ENCODE data around the gene PSMD3. TPM values are rescaled to one million over a fixed set of nuclear protein-coding genes. Genes with fewer than 3 reads are reported as not detected.

The PSMD3 gene
- total and polyA plus RNA-seq, 4 donors: 56.2 to 105 (median 84.8) TPM

DNA sequence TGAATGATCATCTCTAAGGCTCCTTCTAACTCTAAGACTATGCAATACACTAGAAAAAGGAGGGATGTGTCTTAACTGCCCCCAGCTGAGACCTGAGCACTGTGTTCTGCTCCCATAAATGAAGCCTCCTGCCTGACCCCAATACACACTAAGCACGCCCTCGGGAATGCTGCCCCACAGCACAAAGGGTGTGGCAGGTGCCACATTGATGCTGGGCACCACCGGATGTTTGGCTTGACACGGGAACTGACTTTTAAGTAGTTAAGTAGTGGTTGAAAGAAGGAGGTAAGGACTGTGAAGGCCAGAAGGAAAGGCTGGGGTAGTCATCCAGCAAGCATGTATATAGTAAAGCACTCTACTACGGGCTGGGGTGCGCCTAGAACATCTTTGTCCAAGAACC, 13.8 kb upstream of the PSMD3 start:
- H3K4me3 ChIP-seq: no peak overlapping the region

GRCh38 chr17:39968761-39969160, 11.8 kb upstream of the PSMD3 start:
- H3K9ac ChIP-seq (ENCODE audit: insufficient read depth in 1 of 2, low read length in 2 of 2): no peak overlapping the region
- WGBS, 2 donors: 81 to 88% methylated on average over 2 of the region's 2 CpGs
- H3K27me3 ChIP-seq (ENCODE audit: control insufficient read depth in 3 of 3, insufficient read depth in 3 of 3, low read length in 2 of 3): peaks cover 0 to 5% (median 2%) of the 10 kb centered on the region in 3 donors
- no peak for DNase-seq
- no peaks in the 10 kb centered on the region for H3K36me3 ChIP-seq (ENCODE audit: control insufficient read depth in 4 of 4, insufficient read depth in 4 of 4, low read length in 4 of 4)
- H3K9me3 ChIP-seq (ENCODE audit: control insufficient read depth in 4 of 4, insufficient read depth in 3 of 4, low read length in 3 of 4): no peaks in the 10 kb centered on the region
- H3K27ac ChIP-seq (ENCODE audit: low read depth in 1 of 2, low read length in 1 of 2): no peak overlapping the region
- H3K4me3 ChIP-seq: no peak overlapping the region
- ATAC-seq (ENCODE audit: insufficient read depth, low FRiP score): no peak
- peaks cover 0 to 2% (median 0%) of the 10 kb centered on the region in 5 donors for H3K4me1 ChIP-seq (ENCODE audit: control insufficient read depth in 5 of 5, insufficient read depth in 5 of 5, low read length in 5 of 5)
- TF ChIP-seq CTCF (IDR thresholded peaks at IDR 0.05; ENCODE audit: control extremely low read depth, extremely low read depth): no peak

More for the DNA sequence above, 13.8 kb upstream of the PSMD3 start:
- DNase-seq: no peak
- no peak for TF ChIP-seq CTCF (IDR thresholded peaks at IDR 0.05; ENCODE audit: control extremely low read depth, extremely low read depth)
- H3K27me3 ChIP-seq (ENCODE audit: control insufficient read depth in 3 of 3, insufficient read depth in 3 of 3, low read length in 2 of 3): peaks cover 0 to 2% (median 2%) of the 10 kb centered on the region in 3 donors
- H3K36me3 ChIP-seq (ENCODE audit: control insufficient read depth in 4 of 4, insufficient read depth in 4 of 4, low read length in 4 of 4): no peaks in the 10 kb centered on the region
- 77 to 87% methylated on average over 6 of the region's 6 CpGs for WGBS, 2 donors
- H3K9me3 ChIP-seq (ENCODE audit: control insufficient read depth in 4 of 4, insufficient read depth in 3 of 4, low read length in 3 of 4): no peaks in the 10 kb centered on the region
- no peak overlapping the region for H3K9ac ChIP-seq (ENCODE audit: insufficient read depth in 1 of 2, low read length in 2 of 2)
- no peak for ATAC-seq (ENCODE audit: insufficient read depth, low FRiP score)
- H3K27ac ChIP-seq (ENCODE audit: low read depth in 1 of 2, low read length in 1 of 2): no peak overlapping the region
- peaks cover 0 to 2% (median 0%) of the 10 kb centered on the region in 5 donors for H3K4me1 ChIP-seq (ENCODE audit: control insufficient read depth in 5 of 5, insufficient read depth in 5 of 5, low read length in 5 of 5)

DNA sequence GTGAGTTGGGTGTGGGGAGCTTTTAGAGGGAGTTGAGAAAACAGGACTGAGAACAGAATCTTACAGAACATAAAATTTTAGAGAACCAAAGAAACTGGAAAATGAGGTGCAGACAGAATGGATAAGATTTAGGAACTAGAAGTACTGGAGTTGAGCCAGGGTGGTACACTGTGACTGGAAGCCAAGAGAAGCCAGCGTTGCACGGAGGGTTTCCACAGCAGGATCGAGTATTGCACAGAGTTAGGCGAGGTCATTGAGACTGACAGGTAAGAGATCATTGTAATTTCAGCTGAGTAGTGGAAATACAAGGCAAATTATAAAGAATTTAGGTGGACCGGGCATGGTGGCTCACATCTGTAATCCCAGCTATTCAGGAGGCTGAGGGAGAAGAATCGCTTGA, 11.2 kb upstream of the PSMD3 start:
- WGBS, 2 donors: 47 to 74% methylated on average over 6 of the region's 6 CpGs
- no peak overlapping the region for H3K9ac ChIP-seq (ENCODE audit: insufficient read depth in 1 of 2, low read length in 2 of 2)
- H3K4me1 ChIP-seq (ENCODE audit: control insufficient read depth in 5 of 5, insufficient read depth in 5 of 5, low read length in 5 of 5): peaks cover 0 to 2% (median 0%) of the 10 kb centered on the region in 5 donors
- H3K9me3 ChIP-seq (ENCODE audit: control insufficient read depth in 4 of 4, insufficient read depth in 3 of 4, low read length in 3 of 4): no peaks in the 10 kb centered on the region
- ATAC-seq (ENCODE audit: insufficient read depth, low FRiP score): no peak
- no peaks in the 10 kb centered on the region for H3K36me3 ChIP-seq (ENCODE audit: control insufficient read depth in 4 of 4, insufficient read depth in 4 of 4, low read length in 4 of 4)
- H3K4me3 ChIP-seq: no peak overlapping the region
- H3K27me3 ChIP-seq (ENCODE audit: control insufficient read depth in 3 of 3, insufficient read depth in 3 of 3, low read length in 2 of 3): peaks cover 0 to 5% (median 2%) of the 10 kb centered on the region in 3 donors
- TF ChIP-seq CTCF (IDR thresholded peaks at IDR 0.05; ENCODE audit: control extremely low read depth, extremely low read depth): no peak
- no peak for DNase-seq
- H3K27ac ChIP-seq (ENCODE audit: low read depth in 1 of 2, low read length in 1 of 2): no peak overlapping the region

- DNase-seq: no peak
- Histone ChIP-seq H3K27ac (ENCODE audit: low read depth in 1 of 2, low read length in 1 of 2) (no peak overlapping the region), H3K9me3 (ENCODE audit: control insufficient read depth in 4 of 4, insufficient read depth in 3 of 4, low read length in 3 of 4) (no peaks in the 10 kb centered on the region), H3K4me1 (ENCODE audit: control insufficient read depth in 5 of 5, insufficient read depth in 5 of 5, low read length in 5 of 5) (peaks cover 0 to 2% (median 0%) of the 10 kb centered on the region in 5 donors), H3K27me3 (ENCODE audit: control insufficient read depth in 3 of 3, insufficient read depth in 3 of 3, low read length in 2 of 3) (peaks cover 0 to 5% (median 2%) of the 10 kb centered on the region in 3 donors), H3K4me3 (no peak overlapping the region), H3K36me3 (ENCODE audit: control insufficient read depth in 4 of 4, insufficient read depth in 4 of 4, low read length in 4 of 4) (no peaks in the 10 kb centered on the region), H3K9ac (ENCODE audit: insufficient read depth in 1 of 2, low read length in 2 of 2) (no peak overlapping the region)
- ATAC-seq (ENCODE audit: insufficient read depth, low FRiP score): no peak
- no peak for TF ChIP-seq CTCF (IDR thresholded peaks at IDR 0.05; ENCODE audit: control extremely low read depth, extremely low read depth)
- 61 to 71% methylated on average over 7 of the region's 7 CpGs for WGBS, 2 donors
Observed at GRCh38 chr17:39970157-39970692, 10.4 kb upstream of the PSMD3 start.
